Islet of Langerhans (tissue), 1 donor: ENCODE results near the gene TGDS.
"Not testable (repeated sequence)": the region's sequence is repeated elsewhere in the genome, so short reads cannot be mapped to it uniquely, and the experiment has no call there.

Experiments
- FAIRE-seq: peaks from one replicate; lab custom pipeline; 2011; peaks lifted over from hg19 to GRCh38; lab: Jason Lieb, UNC

TGDS gene

DNA sequence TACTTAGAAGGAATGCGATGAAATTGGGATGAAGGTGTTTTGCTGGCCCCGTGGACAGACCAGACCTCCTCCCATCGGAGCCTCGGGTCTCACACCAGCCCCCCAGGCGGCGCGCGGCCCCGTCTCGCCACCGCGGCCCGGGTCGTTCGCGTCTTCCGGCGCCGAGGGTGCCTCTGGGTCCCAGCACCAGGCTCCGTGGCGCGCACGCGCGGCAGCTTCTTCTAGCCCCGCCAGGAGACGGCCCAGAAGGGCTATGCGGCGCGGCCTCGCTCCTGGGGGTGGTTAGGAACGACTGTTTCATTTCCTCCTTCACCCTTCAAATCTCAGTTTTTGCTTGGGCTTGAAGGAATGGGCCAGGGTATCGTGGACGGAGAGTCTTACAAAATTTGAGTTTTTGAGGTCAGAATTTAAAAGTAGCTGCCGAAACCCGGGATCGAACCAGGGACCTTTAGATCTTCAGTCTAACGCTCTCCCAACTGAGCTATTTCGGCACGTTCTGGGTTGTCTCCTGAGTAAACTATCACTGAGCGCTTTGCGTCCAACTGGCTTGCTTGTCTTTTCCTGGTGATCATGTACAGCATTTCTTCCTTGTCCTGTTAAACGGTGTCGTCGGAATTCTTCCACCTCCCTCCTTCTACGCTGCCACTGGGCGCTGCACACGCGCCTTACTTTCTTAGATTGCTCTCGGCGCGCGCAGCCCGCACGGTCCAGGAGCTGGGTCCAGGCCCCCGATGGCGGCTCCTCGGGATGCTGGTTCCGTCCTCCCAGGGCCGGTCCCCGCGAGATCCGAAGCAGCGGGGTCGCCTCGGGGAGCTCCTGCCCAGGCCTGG is 46.5 kb downstream of the TGDS start:
- peak; percentile 96 for FAIRE-seq

DNA sequence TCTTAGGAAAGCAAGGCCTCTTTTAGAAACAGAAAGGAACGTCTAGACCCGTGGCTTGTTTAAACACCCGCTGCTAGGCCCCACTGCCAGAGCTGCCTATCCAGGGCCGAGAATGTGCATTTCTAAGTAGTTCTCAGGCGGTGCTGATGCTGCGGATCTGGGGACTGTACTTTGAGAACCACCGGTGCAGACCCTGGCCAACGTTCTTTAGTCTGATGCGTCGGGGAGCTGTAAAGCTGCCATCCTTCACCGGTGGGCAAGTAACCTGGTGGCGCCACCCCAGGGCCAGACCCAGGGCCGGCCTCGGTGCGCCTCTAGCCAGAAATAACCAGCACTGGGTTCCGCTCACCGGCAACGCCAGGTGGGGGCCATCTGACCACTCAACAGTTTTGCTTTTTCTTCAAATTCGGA is 47.1 kb downstream of the TGDS start:
- FAIRE-seq = peak; percentile 60

DNA sequence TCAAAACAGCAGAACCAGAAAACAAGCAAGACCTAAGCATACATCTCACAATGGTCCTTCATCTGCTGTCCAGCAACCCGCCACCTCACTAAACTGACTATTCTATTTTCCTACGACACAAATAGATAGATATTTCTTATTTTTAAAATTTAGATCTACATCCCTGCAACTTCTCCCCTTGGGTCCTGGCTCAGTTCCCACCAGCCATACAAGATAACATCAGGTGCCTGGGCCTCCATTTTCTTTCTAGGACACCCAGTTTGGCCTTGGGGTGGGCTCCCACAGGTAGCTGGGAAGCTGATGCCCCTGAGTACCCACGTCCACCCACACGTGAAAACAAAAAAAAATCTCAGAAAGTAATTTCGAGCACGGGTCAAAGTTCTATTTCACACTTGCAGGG is 47.6 kb downstream of the TGDS start:
- FAIRE-seq = no peak

DNA sequence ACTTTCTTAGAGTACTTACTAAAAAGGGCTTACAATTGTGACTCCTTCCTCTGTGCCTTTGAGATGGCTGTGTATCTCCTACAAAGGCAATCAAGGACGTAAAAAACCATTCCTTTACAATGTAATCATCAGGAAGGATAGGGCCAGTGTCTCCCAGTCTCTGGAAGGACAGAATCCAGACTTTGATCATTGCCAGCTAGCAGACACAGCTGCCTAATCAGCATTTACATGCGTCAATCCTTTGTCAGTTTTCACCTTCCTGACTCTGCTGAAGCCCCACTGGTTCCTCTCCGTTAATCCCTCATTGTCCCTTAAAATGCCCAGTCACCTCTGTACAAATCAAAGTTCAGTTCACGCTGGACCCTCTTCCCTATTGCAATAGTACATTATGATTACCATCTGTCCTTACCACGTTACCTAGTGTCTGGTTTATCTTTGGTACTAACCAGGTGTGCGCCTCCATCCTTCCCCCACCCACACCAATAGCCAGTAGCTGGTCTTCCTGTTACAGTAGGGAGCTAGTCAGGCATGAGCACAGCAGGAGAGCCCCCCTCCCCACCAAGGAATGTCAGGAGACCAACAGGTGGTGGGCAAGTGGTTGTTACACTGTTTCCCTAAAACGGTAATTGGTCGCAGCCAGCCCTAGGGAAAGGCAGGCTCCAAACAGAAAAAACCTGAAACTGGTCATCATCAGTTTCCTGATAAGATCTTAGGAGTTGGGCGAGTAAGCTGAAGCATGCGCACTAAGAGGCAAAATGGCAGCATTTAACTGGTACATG is 49.7 kb downstream of the TGDS start:
- no peak for FAIRE-seq

DNA sequence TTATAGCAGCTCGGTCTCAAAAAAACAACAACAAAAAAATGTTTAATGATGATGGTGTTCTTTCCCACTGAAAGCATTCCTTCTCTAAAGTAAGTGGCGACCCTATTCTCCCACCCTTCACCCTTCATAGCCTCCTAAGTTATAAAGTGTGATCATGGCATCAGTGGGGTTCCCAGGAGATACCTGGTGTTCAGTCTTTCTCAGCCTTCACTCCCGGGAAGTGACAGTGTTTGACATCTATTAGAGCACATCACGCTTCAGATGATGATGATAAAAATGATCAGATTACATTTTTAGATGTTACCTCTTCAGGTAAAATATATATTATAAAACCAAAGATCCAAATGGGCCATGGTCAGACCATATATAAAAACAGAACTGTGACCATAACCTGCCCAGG is 51.0 kb downstream of the TGDS start:
- FAIRE-seq = no peak

DNA sequence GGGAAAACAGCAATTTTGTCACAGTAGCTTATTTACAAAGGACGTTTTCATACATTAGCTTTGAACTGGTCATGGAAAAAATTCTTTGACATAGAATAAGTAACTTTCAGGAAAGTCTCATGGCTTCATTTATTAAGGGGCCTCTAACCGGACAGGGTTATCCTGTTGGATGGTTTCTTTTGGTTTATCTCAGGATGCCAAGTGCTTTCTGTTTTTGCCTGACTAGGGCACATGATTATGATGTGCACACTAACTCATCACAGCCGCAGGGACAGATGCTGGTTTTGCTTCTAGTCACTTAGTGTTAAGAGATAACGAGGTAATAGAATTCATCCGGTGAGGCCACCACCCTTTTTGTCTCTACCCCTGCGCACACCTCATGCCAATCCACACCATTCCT is 53.0 kb downstream of the TGDS start:
- FAIRE-seq = no peak

DNA sequence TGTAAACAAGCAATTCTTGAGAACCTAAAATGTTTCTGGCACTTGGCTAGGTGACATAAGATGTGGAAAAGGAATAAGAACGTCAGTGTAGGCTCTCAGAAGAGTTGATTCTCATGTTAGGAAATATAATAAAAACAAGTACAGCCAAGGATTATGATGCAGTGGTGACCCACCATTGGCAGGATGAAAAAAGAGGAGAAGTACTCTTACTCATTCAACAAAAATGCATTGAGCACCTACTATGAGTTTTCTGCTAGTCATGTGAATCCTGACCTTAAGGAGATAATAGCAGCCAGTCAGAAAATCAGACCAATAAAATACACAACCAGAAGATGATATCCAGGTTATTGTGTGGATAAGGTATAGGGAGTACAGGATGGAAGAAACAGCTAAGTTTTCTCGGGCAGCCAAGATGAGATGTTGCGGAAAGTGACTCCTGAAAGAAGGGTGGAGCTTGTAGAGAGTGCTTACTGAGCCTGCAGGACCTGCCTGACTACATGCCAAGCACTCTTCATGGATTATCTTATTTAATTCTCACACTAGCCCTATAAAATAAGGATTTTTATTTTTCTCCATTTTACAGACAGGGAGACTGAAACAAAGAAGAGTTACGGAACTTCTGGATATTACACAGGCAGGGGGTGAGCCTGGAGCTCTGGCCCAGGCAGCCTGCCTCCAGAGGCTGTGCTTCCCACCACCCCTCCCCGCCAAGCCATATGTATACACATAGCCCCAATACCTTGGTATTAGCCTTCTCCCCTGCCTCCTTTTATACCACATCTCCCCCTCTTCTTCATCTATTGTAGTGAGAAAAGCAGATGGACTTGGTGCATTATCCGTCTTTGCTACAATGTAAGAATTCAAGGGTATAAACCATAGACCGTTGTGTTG is 58.0 kb downstream of the TGDS start:
- FAIRE-seq = no peak

DNA sequence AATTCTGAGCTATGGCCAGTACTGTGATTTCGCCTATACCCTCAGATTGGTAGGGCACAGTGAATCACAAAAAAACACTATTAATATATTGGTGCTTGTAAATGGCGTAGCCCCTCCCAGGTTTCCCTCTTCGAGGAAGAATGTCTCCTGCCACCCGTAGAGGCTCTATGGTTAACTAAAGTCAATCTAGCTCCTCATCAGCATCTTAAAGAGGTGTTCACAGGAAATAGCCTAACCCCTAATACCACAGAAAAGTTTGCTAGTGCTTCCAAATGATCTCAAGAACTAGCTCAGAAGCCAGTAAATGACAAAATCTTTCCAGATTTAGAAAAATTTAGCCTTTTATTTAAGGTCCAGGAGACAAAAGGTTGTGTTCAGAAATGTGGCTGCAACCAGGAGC is 60.2 kb downstream of the TGDS start:
- no peak for FAIRE-seq

DNA sequence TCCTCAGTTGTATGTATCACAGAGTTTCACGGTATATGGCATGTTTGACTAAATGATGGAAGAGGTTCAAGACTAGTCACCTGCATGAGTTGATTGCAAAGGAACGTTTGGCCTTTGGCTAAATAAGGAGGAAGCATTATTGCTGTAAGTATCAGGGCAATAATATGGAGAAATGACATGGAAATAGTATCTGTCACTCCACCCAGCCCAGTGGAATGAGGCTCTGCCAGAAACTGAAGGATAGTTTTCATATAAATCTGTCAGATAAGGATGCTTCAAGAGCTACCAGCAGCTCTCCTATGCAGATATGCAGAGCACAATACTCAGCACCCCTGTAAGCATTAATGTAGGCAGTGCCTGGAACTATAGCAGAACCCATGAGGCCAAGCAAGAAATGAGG is 60.7 kb downstream of the TGDS start:
- FAIRE-seq = no peak

DNA sequence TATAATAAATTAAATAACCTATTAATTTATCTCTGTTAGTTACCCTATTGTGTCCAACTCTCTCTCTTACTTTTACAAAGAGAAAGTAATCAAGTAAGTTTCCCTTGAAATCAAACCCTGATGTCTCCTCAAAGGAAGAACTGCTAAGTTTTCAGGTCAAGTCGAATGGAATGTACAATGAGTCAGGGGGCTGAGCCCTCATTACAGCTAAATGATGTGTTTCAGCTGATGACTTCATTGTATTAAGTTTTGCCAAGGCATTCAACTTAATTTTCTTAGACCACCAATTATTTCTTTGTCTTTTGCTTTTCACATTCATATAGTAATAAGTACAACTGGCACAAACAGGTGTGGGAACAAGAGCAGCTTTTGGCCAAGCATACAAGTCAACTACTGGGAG is 61.8 kb downstream of the TGDS start:
- no peak for FAIRE-seq

DNA sequence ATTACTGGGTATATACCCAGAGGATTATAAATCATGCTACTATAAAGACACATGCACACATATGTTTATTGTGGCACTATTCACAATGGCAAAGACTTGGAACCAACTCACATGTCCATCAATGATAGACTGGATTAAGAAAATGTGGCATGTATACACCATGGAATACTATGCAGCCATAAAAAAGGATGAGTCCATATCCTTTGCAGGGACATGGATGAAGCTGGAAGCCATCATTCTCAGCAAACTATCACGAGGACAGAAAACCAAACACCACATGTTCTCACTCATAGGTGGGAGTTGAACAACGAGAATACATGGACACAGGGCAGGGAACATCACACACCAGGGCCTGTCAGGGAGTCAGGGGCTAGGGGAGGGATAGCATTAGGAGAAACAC is 63.7 kb downstream of the TGDS start:
- FAIRE-seq = not testable (repeated sequence)

DNA sequence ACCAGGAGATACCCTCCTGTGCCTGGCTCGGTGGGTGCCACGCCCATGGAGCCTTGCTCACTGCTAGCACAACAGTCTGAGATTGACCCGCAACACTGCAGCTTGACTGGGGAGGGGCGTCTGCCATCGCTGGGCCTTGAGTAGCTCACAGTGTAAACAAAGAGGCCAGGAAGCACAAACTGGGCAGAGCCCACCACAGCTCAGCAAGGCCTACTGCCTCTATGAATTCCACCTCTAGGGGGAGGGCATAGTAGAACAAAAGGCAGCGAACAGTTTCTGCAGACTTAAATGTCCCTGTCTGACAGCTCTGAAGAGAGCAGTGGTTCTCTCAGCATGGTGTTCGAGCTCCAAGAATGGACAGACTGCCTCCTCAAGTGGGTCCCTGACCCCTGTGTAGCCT is 69.0 kb downstream of the TGDS start:
- FAIRE-seq = not testable (repeated sequence)

DNA sequence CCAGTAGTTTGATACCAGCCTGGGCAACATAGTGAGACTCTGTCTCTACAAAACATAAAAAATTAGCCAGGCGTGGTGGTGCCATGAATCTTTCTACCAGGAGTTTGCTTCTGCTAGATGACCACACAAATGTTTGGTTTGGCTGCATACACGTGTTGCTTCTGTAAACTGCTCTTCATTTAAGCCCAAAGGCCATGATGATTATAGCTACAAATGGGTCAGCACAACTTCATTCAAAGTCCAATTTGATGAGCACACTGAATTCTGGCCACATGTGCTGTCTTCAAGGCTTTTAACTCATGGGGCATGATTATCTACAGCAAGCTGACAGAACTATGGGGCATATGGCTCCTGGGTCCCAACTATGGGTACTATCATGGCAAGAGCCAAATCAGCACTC is 70.2 kb downstream of the TGDS start:
- no peak for FAIRE-seq

DNA sequence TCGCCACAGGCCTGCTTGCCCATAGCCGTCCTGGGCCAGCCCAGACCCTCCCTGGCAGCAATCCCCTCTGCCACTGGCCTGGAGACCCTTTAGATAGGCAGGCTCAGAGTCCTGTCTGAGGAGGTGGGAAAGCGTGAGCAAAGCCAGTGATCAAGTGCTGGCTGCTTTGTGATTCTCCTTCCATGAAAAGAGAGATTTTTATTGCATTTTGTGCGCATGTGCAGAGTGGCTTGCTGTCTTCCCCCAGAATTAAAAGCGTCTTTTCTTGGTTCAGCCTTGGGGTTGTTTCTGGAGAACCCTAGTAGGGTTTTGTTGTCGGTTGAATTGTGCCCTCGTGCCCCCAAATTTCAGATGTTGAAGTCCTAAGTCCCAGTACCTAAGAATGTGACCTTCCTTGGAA is 71.5 kb downstream of the TGDS start:
- FAIRE-seq = no peak
